Uterus (tissue), 4 donors: ENCODE data around the gene OMD. TPM values are rescaled to one million over a fixed set of nuclear protein-coding genes. Genes with fewer than 3 reads are reported as not detected.

ENCODE experiments used
- DNase-seq, 2 donors: peaks; one replicate each; pipeline ENCODE4 v3.0.0-alpha.2; 2019 to 2020
- H3K27ac ChIP-seq, 2 donors: fragments of 200-600 bp; sonication (generic); 1 replicate in 1 of 2; 2 replicates in 1 of 2; pipeline ENCODE4 v1.5.1; 2016 to 2018
- H3K27me3 ChIP-seq, 2 donors: fragments of 200-600 bp; sonication (generic); one replicate each; pipeline ENCODE4 v1.5.1; 2018 to 2019; ENCODE audit warnings: control low read depth in 1 of 2
- H3K36me3 ChIP-seq, 2 donors: fragments of 200-600 bp; sonication (generic); one replicate each; pipeline ENCODE4 v1.5.1; 2019; ENCODE audit warnings: control low read depth in 1 of 2
- H3K4me1 ChIP-seq, 2 donors: fragments of 200-600 bp; sonication (generic); one replicate each; pipeline ENCODE4 v1.5.1; 2018 to 2019; ENCODE audit warnings: control low read depth in 1 of 2
- H3K4me3 ChIP-seq, 2 donors: fragments of 200-600 bp; sonication (generic); 1 replicate in 1 of 2; 2 replicates in 1 of 2; pipeline ENCODE4 v1.5.1; 2018 to 2019; ENCODE audit warnings: mild to moderate bottlenecking in 1 of 2
- H3K9me3 ChIP-seq, 2 donors: fragments of 200-600 bp; sonication (generic); one replicate each; pipeline ENCODE4 v1.5.1; 2019; ENCODE audit warnings: control low read depth in 1 of 2
- POLR2A ChIP-seq, 2 donors: fragments of 450-650 bp; IDR thresholded peaks; one replicate each; pipeline ENCODE4 v1.6.1; 2016; ENCODE audit warnings: antibody characterized with exemption in 2 of 2, mild to moderate bottlenecking in 1 of 2, moderate library complexity in 1 of 2
- intact Hi-C: fragments of 100-400 bp; cut with DNase I; formaldehyde crosslinking; loops from one replicate; pipeline ENCODE4 v1.15.1; 2023; ENCODE audit warnings: low total_unique reads
- total RNA-seq, 4 donors: library from RNA; depleted of rRNA in 3 of 4; stranded (reverse); fragments of >200 nt in 3 of 4; gene quantifications; one replicate each; pipeline versions ENCODE4 v1.1.0 to v1.2.4, GENCODE V29; 2014 to 2023
- TF ChIP-seq, protein P1 (sequence below), 4 experiments: fragments of 200-600 bp in 2 of 4; fragments of 450-650 bp in 2 of 4; sonication (generic) in 2 of 4; IDR thresholded peaks; one replicate each; pipeline ENCODE4 v1.5.1; 2016 to 2019; ENCODE audit warnings: antibody characterized with exemption in 4 of 4, mild to moderate bottlenecking in 2 of 4, moderate library complexity in 1 of 4
- donor health status: DM: yes; HTN: yes; CAD: no.

OMD gene
- total RNA-seq, 4 donors from 2014 or later: 8.5 to 24.4 (median 11.1) TPM

DNA sequence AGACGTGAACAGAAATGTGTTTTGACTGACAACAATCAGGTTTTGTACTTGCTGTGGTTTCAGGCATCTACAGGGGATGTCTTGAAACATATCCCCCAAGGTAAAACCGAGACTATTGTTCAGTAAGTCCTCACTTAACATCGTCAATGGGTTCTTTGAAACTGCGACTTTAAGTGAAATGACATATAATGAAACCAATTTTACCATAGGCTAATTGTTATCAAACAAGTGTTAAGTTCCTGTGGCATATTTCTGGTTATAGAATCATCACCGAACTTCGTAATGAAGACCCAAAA is 16.4 kb upstream of the OMD start:
- H3K27ac ChIP-seq: no peak overlapping the region
- H3K4me3 ChIP-seq: no peak overlapping the region
- no peaks in the 10 kb centered on the region for H3K4me1 ChIP-seq
- intact Hi-C loops: loop anchor here (10.0 kb wide), 1 partner anchor 306 kb away; no protein-coding TSS in a partner anchor
- no peaks in the 10 kb centered on the region for H3K9me3 ChIP-seq
- TF ChIP-seq POLR2A (IDR thresholded peaks at IDR 0.05): no peak
- H3K36me3 ChIP-seq: no peaks in the 10 kb centered on the region
- H3K27me3 ChIP-seq: no peaks in the 10 kb centered on the region
- no peak for DNase-seq

DNA sequence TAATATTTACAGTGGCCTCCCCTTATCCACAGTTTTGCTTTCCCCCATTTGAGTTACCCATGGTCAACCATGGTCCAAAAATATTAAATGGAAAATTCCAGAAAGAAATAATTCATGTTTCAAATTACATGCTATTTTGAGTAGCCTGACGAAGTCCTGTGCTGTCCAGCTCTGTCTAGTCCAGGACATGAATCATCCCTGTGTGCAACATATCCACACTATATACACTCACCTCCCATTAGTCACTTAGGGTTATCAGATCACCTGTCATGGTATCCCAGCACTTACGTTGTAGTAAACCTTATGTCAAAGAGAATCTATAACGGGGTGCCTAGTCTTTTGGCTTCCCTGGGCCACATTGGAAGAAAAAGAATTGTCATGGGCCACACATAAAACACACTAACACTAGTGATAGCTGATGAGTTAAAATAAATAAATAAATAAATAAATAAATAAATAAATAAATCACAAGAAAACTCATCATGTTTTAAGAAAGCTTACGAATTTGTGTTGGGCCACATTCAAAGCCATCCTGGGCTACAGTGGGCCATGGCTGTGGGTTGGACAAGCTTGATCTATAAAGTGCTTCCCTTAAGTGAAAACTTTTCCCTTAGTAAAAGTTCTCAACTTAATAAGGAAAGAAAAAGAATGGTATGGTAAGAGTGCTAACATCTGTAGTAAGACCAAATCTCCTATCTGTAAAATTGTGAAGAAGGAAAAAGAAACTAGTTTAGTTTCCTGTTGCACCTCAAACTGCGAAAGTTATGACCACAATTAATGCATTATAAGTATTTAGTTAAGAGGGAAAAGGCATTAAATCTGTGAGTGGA is 15.9 kb upstream of the OMD start:
- DNase-seq: no peak
- H3K36me3 ChIP-seq: no peaks in the 10 kb centered on the region
- no peak for TF ChIP-seq POLR2A (IDR thresholded peaks at IDR 0.05)
- TF ChIP-seq, protein P1, sequence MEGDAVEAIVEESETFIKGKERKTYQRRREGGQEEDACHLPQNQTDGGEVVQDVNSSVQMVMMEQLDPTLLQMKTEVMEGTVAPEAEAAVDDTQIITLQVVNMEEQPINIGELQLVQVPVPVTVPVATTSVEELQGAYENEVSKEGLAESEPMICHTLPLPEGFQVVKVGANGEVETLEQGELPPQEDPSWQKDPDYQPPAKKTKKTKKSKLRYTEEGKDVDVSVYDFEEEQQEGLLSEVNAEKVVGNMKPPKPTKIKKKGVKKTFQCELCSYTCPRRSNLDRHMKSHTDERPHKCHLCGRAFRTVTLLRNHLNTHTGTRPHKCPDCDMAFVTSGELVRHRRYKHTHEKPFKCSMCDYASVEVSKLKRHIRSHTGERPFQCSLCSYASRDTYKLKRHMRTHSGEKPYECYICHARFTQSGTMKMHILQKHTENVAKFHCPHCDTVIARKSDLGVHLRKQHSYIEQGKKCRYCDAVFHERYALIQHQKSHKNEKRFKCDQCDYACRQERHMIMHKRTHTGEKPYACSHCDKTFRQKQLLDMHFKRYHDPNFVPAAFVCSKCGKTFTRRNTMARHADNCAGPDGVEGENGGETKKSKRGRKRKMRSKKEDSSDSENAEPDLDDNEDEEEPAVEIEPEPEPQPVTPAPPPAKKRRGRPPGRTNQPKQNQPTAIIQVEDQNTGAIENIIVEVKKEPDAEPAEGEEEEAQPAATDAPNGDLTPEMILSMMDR (IDR thresholded peaks at IDR 0.05): no peak
- no peak overlapping the region for H3K27ac ChIP-seq
- no peaks in the 10 kb centered on the region for H3K27me3 ChIP-seq
- intact Hi-C loops: loop anchor here (10.0 kb wide), 1 partner anchor 305 kb away; no protein-coding TSS in a partner anchor
- no peak overlapping the region for H3K4me3 ChIP-seq
- H3K4me1 ChIP-seq: no peaks in the 10 kb centered on the region
- H3K9me3 ChIP-seq: no peaks in the 10 kb centered on the region

DNA sequence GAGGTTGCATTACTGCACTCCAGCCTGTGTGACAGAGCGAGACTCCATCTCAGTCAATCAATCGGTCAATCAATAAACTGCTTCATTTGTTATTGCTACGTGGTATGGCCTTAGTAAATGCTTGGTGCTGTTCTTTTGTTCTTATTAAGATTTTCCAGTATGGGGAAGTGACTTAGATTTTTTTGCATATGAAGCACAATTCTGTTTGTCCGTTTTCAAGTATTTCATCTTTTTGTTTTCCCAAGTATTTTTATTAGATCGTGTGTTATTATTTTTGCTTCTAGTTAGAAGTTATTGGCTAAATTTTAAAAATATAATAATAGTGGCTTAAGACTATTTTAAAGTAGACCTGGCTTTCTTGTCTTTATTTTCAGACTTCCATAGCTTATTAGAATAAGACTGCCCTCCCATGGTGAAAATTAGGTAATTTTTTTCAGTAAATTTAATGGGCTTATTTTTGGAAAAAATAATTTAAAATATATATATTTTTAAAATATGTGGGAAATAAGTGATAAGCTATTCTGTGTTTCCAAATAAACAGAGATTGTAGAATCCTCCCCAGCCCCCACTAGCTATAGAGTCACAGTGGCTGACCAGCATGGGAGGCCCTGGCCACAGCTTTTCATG is 14.7 kb upstream of the OMD start:
- Histone ChIP-seq H3K27me3 (no peaks in the 10 kb centered on the region), H3K9me3 (no peaks in the 10 kb centered on the region), H3K36me3 (no peaks in the 10 kb centered on the region), H3K27ac (peak overlapping the region in 1 of 2 donors; percentile 29), H3K4me1 (no peaks in the 10 kb centered on the region), H3K4me3 (no peak overlapping the region)
- intact Hi-C loops: no loop called here
- no peak for DNase-seq
- TF ChIP-seq, protein P1 (IDR thresholded peaks at IDR 0.05): peak; percentile 24 to 51 (median 40)
- TF ChIP-seq POLR2A (IDR thresholded peaks at IDR 0.05): no peak

DNA sequence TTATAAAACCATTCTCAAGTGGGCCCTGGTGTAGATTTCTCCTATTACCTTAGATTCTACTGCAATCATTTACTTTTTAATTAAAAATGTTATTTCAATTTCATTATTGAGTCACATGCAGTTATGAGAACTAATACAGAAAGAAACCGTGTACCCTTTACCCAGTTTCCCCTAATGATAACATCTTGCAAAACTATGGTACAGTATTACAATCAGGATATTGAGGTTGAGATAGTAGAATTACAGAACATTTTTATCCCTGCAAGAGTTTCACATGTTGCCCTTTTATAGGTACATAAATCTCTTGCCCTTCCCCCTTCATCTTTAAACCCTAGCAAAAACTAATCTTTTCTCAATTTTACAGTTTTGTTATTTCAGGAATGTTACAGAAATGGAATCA is 11.0 kb upstream of the OMD start:
- no peak overlapping the region for H3K4me3 ChIP-seq
- TF ChIP-seq POLR2A (IDR thresholded peaks at IDR 0.05): no peak
- TF ChIP-seq, protein P1 (IDR thresholded peaks at IDR 0.05): no peak
- no peaks in the 10 kb centered on the region for H3K9me3 ChIP-seq
- H3K27me3 ChIP-seq: no peaks in the 10 kb centered on the region
- intact Hi-C loops: no loop called here
- no peaks in the 10 kb centered on the region for H3K4me1 ChIP-seq
- H3K36me3 ChIP-seq: no peaks in the 10 kb centered on the region
- H3K27ac ChIP-seq: peak overlapping the region in 1 of 2 donors; percentile 46
- DNase-seq: no peak

DNA sequence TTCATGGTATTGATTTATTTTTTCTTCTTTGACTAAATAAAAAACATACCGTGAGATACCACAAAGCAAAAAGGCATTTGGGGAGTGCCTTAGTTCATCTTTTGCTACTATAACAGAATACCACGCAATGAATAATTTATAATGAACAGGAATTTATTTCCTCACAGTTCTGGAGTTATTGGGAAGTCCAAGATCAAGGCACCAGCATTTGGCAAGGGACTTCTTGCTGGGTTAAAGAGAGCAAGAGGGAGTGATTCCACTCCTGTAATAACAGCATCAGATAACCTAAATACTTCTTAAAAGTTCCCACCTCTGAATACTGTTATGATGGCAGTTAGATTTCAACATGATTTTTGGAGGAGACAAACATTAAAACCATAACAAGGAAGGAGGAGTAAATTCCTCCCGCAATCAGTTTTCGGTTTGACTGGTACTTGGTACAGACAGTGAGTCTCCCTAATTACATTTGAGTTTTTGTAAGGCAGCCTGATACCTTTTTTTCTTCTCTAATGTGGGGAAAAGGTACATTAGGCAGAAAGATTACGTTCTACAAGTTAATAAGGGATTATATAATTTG is 8.8 kb upstream of the OMD start:
- Histone ChIP-seq H3K27ac (peak overlapping the region; percentile 70 to 84), H3K9me3 (no peaks in the 10 kb centered on the region), H3K4me1 (no peaks in the 10 kb centered on the region), H3K4me3 (no peak overlapping the region), H3K36me3 (no peaks in the 10 kb centered on the region), H3K27me3 (no peaks in the 10 kb centered on the region)
- intact Hi-C loops: no loop called here
- DNase-seq: no peak
- no peak for TF ChIP-seq POLR2A (IDR thresholded peaks at IDR 0.05)
- TF ChIP-seq, protein P1 (IDR thresholded peaks at IDR 0.05): no peak
